Measurements from ENCODE around the gene GRK7. TPM values are rescaled to one million over a fixed set of nuclear protein-coding genes. Genes with fewer than 3 reads are reported as not detected.

The GRK7 gene
- total and polyA plus RNA-seq, 2 of the 13 experiments (the other 11 are each of a cell fraction or from before 2014, with no cell fraction given) = not detected

DNA sequence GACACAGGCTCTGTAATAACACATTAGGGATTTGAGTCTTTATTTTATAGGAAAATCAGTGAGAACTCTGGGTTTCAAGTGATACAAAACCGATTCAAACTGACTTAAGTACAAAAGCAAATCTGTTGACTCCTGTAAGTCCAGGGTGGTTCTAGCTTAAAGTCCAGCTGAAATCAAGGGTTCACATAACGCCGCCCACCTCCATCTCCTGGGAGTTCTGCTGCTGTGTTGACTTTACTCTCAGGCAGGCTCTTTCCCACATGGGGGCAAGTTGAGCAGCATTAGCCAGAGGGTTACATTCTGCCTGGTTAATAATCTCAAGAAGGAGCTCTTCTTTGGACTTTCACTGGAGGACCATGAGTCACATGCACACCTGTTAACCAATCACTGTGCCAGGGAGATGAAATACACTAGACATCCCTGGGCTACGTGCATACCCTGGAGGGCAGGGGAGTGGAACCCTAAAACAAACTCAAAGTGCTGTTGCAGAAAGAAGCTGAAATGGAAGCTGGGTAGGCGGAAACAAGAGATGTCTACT lies 34.8 kb upstream of the GRK7 start (continued):
- peak; percentile 48 for TF ChIP-seq CTCF (CRISPR knock-in tag; IDR thresholded peaks at IDR 0.05)
- TF ChIP-seq HES4 (CRISPR knock-in tag; IDR thresholded peaks at IDR 0.05; ENCODE audit: borderline replicate concordance) = no peak
- TF ChIP-seq NFYC (CRISPR knock-in tag; IDR thresholded peaks at IDR 0.05) = peak; percentile 88
- TF ChIP-seq, protein P1, sequence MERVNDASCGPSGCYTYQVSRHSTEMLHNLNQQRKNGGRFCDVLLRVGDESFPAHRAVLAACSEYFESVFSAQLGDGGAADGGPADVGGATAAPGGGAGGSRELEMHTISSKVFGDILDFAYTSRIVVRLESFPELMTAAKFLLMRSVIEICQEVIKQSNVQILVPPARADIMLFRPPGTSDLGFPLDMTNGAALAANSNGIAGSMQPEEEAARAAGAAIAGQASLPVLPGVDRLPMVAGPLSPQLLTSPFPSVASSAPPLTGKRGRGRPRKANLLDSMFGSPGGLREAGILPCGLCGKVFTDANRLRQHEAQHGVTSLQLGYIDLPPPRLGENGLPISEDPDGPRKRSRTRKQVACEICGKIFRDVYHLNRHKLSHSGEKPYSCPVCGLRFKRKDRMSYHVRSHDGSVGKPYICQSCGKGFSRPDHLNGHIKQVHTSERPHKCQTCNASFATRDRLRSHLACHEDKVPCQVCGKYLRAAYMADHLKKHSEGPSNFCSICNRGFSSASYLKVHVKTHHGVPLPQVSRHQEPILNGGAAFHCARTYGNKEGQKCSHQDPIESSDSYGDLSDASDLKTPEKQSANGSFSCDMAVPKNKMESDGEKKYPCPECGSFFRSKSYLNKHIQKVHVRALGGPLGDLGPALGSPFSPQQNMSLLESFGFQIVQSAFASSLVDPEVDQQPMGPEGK (CRISPR knock-in tag; IDR thresholded peaks at IDR 0.05) = peak; percentile 68
- TF ChIP-seq ZNF562 (CRISPR knock-in tag; IDR thresholded peaks at IDR 0.05; ENCODE audit: borderline replicate concordance) = no peak
- no peak for TF ChIP-seq NPAS2 (CRISPR knock-in tag; IDR thresholded peaks at IDR 0.05; ENCODE audit: borderline replicate concordance)
- TF ChIP-seq PHF8 (CRISPR knock-in tag; IDR thresholded peaks at IDR 0.05) = 0 out of 2 replicates have a peak, but pooled peaks have one; percentile 49
- no peak for TF ChIP-seq ZNF18 (CRISPR knock-in tag; IDR thresholded peaks at IDR 0.05; ENCODE audit: insufficient replicate concordance)
- TF ChIP-seq, protein P2, sequence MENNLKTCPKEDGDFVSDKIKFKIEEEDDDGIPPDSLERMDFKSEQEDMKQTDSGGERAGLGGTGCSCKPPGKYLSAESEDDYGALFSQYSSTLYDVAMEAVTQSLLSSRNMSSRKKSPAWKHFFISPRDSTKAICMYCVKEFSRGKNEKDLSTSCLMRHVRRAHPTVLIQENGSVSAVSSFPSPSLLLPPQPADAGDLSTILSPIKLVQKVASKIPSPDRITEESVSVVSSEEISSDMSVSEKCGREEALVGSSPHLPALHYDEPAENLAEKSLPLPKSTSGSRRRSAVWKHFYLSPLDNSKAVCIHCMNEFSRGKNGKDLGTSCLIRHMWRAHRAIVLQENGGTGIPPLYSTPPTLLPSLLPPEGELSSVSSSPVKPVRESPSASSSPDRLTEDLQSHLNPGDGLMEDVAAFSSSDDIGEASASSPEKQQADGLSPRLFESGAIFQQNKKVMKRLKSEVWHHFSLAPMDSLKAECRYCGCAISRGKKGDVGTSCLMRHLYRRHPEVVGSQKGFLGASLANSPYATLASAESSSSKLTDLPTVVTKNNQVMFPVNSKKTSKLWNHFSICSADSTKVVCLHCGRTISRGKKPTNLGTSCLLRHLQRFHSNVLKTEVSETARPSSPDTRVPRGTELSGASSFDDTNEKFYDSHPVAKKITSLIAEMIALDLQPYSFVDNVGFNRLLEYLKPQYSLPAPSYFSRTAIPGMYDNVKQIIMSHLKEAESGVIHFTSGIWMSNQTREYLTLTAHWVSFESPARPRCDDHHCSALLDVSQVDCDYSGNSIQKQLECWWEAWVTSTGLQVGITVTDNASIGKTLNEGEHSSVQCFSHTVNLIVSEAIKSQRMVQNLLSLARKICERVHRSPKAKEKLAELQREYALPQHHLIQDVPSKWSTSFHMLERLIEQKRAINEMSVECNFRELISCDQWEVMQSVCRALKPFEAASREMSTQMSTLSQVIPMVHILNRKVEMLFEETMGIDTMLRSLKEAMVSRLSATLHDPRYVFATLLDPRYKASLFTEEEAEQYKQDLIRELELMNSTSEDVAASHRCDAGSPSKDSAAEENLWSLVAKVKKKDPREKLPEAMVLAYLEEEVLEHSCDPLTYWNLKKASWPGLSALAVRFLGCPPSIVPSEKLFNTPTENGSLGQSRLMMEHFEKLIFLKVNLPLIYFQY (CRISPR knock-in tag; IDR thresholded peaks at IDR 0.05; ENCODE audit: borderline replicate concordance) = no peak
- TF ChIP-seq CREM (IDR thresholded peaks at IDR 0.05) = 0 out of 2 replicates have a peak, but pooled peaks have one; percentile 48
- TF ChIP-seq CREM (CRISPR knock-in tag; IDR thresholded peaks at IDR 0.05) = no peak
- no peak for TF ChIP-seq GMEB2 (CRISPR knock-in tag; IDR thresholded peaks at IDR 0.05; ENCODE audit: low read depth)
- no peak for TF ChIP-seq ZNF251 (CRISPR knock-in tag; IDR thresholded peaks at IDR 0.05)
- TF ChIP-seq KLF12 (CRISPR knock-in tag; IDR thresholded peaks at IDR 0.05; ENCODE audit: borderline replicate concordance) = no peak
- no peak for TF ChIP-seq MZF1 (CRISPR knock-in tag; IDR thresholded peaks at IDR 0.05; ENCODE audit: borderline replicate concordance)
- TF ChIP-seq WIZ (CRISPR knock-in tag; IDR thresholded peaks at IDR 0.05) = no peak
- TF ChIP-seq HNRNPH1 (optimal IDR thresholded peaks at IDR 0.05; ENCODE audit: low read depth, low read length) = no peak
- TF ChIP-seq ZNF441 (CRISPR knock-in tag; IDR thresholded peaks at IDR 0.05; ENCODE audit: borderline replicate concordance) = peak; percentile 35; the same call in 1 of the 2 replicates
- TF ChIP-seq HMG20B (CRISPR knock-in tag; conservative IDR thresholded peaks at IDR 0.05) = no peak
- TF ChIP-seq ELF3 (CRISPR knock-in tag; IDR thresholded peaks at IDR 0.05) = peak; percentile 55
